ENCODE results near the gene EXOSC5. TPM values are rescaled to one million over a fixed set of nuclear protein-coding genes. Genes with fewer than 3 reads are reported as not detected.

EXOSC5 gene
- total and polyA plus RNA-seq, 9 of the 15 experiments (the other 6 are each of a cell fraction or from before 2014, with no cell fraction given) = 10.9 to 75.5 (median 37.8) TPM

GRCh38 chr19:41427647-41428480, 30.7 kb upstream of the EXOSC5 start (continued):
- TF ChIP-seq MGA (IDR thresholded peaks at IDR 0.05) (no peak; the same call in 1 of the 2 replicates), ZFP36 (IDR thresholded peaks at IDR 0.05; ENCODE audit: low read depth, low read length, partially characterized antibody) (no peak), UBTF (IDR thresholded peaks at IDR 0.05; ENCODE audit: borderline replicate concordance in 1 of 2, low read depth in 2 of 2, low read length in 2 of 2) (no peak), ZNF551 (CRISPR knock-in tag; IDR thresholded peaks at IDR 0.05) (no peak), GTF3C2 (IDR thresholded peaks at IDR 0.05; ENCODE audit: borderline replicate concordance, extremely low read depth, insufficient read length) (no peak), ZNF316 (IDR thresholded peaks at IDR 0.05) (peak; percentile 59; the same call in 1 of the 2 replicates)
